Measurements from ENCODE around the gene DBP.
A peak's percentile ranks its signal among the peaks of the same experiment; 100 is the strongest.

The DBP gene

GRCh38 chr19:48656840-48657474 is 19.8 kb upstream of the DBP start (continued):
- no peak for TF ChIP-seq PRDM4 (tag by site-specific recombination; IDR thresholded peaks at IDR 0.05)
- no peak for TF ChIP-seq TCF7L2 (IDR thresholded peaks at IDR 0.05; ENCODE audit: borderline replicate concordance, low read depth, low read length)
- TF ChIP-seq ZNF266 (tag by site-specific recombination; IDR thresholded peaks at IDR 0.05; ENCODE audit: low read depth), result no peak
- TF ChIP-seq ZSCAN16 (tag by site-specific recombination; IDR thresholded peaks at IDR 0.05), result no peak
- TF ChIP-seq ZFP41 (tag by site-specific recombination; IDR thresholded peaks at IDR 0.05; ENCODE audit: borderline replicate concordance), result no peak
- 0 out of 2 replicates have a peak, but pooled peaks have one; percentile 43 for TF ChIP-seq MZF1 (tag by site-specific recombination; IDR thresholded peaks at IDR 0.05; ENCODE audit: borderline replicate concordance)
- no peak for TF ChIP-seq ZNF354C (tag by site-specific recombination; IDR thresholded peaks at IDR 0.05; ENCODE audit: borderline replicate concordance, low read depth)
- TF ChIP-seq ZNF157 (tag by site-specific recombination; IDR thresholded peaks at IDR 0.05), result no peak
- TF ChIP-seq PRDM2 (tag by site-specific recombination; IDR thresholded peaks at IDR 0.05; ENCODE audit: borderline replicate concordance), result no peak
- TF ChIP-seq ZNF560 (tag by site-specific recombination; IDR thresholded peaks at IDR 0.05; ENCODE audit: borderline replicate concordance), result no peak
- peak; percentile 63; the same call in 1 of the 2 replicates for TF ChIP-seq INSM2 (tag by site-specific recombination; IDR thresholded peaks at IDR 0.05)
- TF ChIP-seq KLF9 (tag by site-specific recombination; IDR thresholded peaks at IDR 0.05; ENCODE audit: low read depth), result no peak
- TF ChIP-seq PRDM1 (tag by site-specific recombination; IDR thresholded peaks at IDR 0.05), result peak; percentile 68
- TF ChIP-seq ZNF830 (tag by site-specific recombination; IDR thresholded peaks at IDR 0.05; ENCODE audit: low read depth), result no peak
- TF ChIP-seq GFI1B (tag by site-specific recombination; IDR thresholded peaks at IDR 0.05), result no peak
- no peak for TF ChIP-seq ZBTB11 (tag by site-specific recombination; conservative IDR thresholded peaks at IDR 0.05; ENCODE audit: low read depth)
- TF ChIP-seq ZBTB10 (tag by site-specific recombination; IDR thresholded peaks at IDR 0.05), result no peak
- no peak for TF ChIP-seq HOXC10 (CRISPR knock-in tag; IDR thresholded peaks at IDR 0.05)
- no peak for TF ChIP-seq SCRT2 (tag by site-specific recombination; IDR thresholded peaks at IDR 0.05)
- peak; percentile 38; the same call in 1 of the 2 replicates for TF ChIP-seq SP7 (tag by site-specific recombination; IDR thresholded peaks at IDR 0.05)
- TF ChIP-seq ZNF629 (tag by site-specific recombination; IDR thresholded peaks at IDR 0.05), result peak; percentile 61
- TF ChIP-seq KLF7 (tag by site-specific recombination; IDR thresholded peaks at IDR 0.05; ENCODE audit: borderline replicate concordance), result no peak
- TF ChIP-seq ZFP37 (tag by site-specific recombination; IDR thresholded peaks at IDR 0.05), result no peak
